Activated CD4-positive, alpha-beta T cell treated with anti-CD3 and anti-CD28 coated beads for 24 hours (primary cell): ENCODE results near the gene TOM1L2.
A peak's percentile ranks its signal among the peaks of the same experiment; 100 is the strongest.

Experiments used
- DNase-seq, 2 donors: peaks; one replicate each; pipeline ENCODE4 v3.0.0-alpha.2; 2020; ENCODE audit warnings: low read depth in 2 of 2

Gene TOM1L2

DNA sequence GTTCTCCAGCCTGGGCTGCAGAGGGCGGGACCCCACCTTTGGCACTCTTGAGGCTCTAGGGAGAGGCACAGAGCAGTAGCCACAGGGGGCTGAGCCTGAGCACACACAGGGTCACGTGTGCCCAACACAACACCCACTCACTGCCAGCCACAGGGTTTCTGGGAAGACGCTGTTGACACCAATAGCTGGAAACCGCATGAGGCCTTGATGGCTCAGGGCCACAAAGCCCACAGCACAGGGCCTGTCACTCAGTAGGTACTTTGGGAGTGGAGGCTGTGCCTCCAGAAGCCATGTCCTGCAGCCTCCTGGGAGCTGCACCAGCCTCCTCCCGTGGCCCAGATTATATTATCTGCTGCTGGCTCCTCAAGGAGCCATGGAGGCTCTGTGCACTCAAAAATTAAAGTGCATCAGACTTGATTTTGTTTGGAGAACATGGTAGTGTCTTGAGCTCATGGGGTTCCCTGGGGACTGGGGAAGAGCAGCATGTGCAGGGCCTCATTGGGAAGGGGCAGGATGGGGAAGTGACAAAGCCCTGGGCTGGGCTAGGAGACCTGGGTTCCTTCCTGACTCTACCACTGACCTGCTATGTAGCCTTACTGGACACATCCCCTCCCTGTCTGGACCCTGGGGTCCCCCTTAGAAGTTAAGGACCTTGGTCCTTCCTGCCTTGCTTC, 122.9 kb downstream of the TOM1L2 start:
- peak; percentile 74 to 75 for DNase-seq

DNA sequence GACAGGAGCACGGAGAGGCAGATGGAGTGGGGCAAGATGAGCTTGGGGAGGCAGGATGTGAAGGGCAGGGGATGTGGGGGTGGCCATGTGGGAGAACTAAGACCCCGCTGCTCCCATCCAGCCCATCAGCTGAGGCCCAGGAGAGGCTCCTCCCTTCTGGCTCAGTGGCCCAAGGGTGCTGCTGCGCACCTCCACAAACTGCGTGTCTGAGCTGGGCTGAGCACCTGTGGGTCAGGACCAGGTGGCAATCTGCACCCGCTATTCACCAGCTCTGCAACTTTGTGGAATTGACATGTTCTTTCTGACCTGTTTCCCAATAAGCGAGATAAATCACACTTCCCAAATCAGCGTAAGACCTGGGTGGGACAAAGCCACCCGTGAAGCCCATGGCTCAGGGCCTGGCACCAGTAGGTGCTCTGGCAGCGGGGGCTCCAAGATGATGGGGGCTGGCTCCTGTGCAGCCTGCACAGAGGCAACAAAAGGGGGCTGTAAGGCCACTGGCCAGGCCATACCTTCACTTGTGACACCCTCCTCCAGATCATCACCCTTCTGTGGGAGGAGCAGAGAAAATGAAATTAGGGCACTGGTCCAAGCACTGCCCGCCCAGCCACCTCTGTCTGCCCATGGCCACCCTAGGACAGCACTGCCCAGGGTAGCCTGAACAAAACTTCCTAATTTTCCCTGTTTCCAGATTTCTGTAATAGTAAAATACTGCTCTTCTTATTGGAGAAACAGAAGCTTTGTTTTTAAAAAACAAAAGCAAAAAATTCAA, 123.7 kb downstream of the TOM1L2 start:
- DNase-seq = no peak

DNA sequence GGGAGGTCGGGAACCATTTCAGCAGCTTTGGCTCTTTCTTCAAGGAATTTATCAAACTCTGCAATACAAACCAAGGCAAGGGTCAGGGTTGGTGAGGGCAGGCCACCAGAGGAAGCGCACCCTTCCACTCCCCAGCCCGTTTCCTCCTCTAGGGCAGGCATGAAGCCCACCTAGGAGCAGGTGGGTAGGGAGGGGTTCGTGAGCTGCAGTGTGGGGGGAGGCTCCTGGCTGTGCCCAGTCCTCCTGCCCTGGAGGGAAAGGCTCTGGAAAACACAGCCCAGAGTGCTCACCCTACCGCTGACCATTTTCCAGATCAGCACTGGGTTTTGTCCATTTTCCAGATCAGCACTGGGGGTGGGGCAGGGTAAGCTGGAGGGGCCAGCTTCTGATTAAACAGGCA, 124.5 kb downstream of the TOM1L2 start:
- no peak for DNase-seq

DNA sequence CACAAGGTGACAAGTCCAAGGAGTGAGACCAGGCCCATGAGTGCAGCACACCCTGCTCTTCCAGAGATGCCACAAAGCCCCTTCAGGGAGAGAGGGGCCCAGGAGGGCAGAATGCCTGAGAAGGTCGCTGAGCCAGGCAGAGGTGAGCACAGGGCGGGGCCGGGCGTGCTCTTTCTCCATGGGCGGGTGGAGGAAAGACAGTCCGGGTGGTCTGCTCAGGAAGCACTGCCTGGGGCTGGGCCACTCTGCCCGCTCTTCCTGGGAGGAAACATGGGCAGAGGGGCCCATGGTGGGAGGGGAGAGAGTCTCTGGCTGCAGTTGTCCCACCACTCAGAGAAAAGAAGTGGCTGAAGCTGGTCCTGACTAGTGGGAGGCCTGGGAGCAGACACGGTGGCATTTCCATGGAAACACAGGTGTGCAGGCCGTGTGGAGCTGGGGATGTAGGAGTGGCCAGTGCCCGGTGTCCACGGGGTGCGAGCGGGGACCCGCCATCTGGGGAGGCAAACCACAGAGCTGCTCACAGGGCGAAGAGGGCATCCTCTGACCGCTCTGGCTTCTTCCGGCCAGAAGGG, 125.0 kb downstream of the TOM1L2 start:
- no peak for DNase-seq

DNA sequence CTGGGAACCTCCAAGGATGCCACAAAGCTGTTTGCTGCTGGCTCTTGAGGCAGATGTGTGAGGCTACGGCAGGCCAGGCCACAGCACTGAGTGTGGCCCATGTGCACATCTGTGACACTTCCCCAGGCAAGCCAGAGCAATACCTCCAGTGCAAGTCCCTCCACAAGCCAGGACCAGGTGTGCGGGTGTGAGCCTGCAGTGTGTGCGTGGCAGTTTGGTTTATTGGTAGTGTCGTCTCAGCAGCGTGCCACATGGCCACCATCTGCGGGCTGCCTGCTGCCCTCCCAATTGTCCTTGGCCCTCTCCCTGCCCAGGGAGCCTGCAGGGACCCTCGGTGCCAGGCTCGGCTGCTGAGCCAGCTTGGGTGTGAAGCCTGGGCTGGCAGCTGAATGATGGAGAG, 125.6 kb downstream of the TOM1L2 start:
- DNase-seq = no peak

DNA sequence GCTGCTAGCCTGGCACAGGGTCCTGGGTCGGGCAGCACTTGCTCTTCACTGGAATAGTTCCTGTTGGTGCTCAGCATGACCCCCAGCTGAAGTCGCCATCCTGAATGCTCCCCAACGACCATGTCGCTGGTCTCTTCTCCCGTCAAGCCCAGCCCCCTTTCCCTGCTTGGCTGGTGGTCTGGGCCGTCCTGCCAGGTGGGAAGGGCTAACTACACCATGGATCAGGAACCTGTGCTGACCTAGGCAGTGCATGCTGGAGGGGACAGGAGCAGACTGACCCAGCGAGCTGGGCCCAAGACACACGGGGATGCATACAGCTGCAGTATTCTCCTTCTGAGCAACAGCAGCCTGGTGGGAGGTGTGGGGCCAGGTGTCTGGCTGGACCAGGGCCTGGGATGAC, 126.2 kb downstream of the TOM1L2 start:
- DNase-seq = no peak

DNA sequence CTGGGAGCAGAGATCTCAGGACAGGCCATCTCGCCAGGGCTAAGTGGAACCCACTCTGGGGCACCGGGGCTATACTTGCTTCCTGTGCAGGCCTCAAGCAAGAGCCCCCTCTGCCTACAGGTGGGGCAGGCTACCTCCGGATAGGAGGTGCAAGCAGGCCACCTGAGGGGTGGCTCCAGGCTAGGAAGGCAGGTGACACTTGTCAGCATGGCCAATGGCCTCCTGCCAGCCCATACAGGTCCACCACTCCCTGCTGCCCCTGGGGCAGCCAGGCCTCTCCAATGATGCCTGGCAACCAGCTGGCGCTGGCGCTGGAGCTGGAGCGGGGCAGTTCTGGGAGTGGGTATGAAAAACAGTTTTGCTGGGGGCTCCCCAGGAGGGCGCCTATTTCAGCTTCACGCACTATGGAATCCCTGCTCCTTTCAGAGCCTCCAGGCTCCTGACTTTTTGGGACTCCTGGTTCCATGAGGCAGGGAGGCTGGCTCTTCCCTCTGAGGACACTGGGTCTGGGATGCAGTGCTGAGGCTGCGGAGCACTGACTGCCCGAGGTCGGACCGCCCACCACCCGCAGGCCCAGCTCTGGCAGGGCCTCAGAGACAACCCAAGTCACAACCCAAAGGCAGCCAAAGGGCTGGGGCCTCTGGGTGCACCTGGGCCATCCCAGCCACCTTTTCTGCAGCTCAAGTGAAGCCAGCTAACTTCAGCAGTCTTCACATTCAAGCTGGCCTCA, 127.0 kb downstream of the TOM1L2 start:
- DNase-seq = no peak

DNA sequence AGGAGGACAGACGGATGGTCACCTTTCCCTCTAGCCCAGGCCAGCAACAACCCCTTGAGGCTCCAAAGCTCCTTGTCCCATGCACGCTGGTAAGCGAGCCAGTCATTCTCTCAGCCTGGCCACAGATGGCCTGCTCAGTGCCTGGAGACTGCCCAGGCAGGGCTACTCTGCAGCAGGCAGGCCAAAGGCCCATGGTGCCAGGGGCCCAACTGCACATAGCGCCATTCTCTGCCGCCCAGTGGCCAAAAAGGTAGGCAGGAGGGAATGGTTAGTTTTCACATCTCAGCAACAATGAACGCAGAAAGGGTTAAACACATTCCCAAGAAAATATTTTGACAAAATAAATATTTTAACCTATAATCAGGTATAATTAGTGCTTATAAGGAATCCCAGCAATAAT, 127.7 kb downstream of the TOM1L2 start:
- no peak for DNase-seq

DNA sequence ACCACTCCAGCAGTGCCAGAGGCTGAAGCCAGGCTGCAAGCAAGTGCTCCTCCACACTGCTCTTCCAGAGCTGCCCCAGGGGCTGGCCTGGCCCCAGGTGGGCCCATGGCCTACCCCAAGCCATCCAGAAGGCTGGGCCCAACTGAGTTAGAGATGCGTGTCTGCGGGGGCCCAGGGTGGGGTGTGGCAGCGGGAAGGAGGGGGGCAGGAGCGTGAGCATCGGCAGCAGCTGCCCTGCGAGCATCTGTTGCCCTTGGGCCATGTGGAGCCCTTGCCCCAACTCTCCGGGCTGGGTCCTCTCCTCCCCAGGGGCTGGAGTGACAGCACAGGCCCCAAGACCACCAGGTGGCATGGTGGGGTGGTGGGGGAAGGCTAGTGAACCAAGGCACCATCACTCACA, 128.1 kb downstream of the TOM1L2 start:
- no peak for DNase-seq

DNA sequence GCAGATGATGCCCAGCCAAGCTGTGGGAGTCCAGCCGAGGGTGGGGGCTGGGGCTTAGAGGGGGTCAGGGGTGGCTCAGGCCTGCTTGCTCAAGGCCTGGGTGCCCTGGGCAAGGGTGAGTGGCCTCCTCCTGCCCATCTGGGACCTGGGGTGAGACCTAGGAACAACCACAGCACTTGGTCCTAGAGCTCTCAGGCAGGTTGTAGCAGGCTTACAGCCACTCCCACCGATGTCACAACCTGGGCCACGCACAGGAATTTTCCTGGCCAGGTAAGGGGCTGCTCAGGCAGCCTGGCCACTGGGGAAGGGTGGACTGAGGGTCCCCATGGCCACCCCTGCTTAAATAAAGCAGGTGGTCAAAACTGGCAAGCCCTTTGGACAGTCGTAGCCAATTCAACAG, 129.1 kb downstream of the TOM1L2 start:
- DNase-seq = no peak

DNA sequence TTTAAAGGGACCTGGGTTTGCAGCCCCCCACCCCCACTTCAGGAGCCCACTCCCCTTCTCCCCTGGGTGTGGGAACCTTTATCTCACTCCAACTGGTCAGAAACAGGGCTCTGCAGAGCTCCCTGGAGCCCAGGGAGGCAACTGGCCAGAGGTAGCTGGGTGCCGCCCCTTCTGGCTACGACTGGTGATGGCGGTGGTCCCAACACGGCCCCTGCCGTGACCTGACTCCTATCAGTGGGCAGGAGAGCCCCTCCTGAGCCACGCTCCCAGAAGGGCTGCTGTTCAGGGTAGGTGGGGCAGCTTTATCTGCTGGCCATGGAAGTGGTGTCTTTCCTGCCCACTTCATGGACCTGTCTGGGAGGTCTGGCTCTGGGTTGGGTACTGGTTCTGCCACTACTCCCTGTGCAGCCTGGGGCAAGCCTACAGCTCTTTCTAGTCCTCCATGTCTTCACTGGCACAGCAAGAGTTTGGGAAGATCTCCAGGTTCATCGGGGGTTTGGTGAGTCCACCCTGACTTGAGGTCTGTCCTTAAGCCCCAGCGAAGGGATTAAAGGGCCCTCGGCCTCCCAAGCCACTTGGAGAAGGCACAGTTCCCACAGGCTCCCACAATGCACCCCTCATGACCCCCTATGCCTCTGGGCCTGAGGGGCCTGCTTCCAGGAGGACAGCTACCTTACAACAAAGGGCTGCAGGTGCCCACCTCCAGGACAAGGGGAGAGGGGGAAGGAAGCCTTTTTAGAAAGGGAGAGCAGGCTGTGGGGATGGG, 129.9 kb downstream of the TOM1L2 start:
- no peak for DNase-seq

DNA sequence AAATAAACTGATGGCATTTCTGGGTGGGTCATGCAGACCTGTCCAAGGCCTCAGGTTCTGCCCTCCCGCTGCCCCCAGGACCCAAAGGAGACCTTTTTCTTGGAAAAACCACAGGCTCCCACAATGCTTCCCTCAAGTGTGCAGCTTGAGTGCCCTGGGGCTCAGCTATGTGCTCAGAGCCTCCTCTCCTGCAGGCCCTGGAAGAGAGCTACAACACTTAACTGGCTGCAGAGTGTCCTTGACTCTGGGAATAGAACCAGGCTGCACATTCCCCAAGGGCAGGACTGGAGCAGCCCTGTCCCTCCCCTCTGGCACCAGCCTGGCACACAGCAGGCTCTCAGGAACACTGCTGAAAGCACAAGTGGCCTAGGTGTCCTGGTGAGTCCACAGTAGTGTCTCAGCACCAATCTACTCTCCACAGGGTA, 130.6 kb downstream of the TOM1L2 start:
- no peak for DNase-seq

DNA sequence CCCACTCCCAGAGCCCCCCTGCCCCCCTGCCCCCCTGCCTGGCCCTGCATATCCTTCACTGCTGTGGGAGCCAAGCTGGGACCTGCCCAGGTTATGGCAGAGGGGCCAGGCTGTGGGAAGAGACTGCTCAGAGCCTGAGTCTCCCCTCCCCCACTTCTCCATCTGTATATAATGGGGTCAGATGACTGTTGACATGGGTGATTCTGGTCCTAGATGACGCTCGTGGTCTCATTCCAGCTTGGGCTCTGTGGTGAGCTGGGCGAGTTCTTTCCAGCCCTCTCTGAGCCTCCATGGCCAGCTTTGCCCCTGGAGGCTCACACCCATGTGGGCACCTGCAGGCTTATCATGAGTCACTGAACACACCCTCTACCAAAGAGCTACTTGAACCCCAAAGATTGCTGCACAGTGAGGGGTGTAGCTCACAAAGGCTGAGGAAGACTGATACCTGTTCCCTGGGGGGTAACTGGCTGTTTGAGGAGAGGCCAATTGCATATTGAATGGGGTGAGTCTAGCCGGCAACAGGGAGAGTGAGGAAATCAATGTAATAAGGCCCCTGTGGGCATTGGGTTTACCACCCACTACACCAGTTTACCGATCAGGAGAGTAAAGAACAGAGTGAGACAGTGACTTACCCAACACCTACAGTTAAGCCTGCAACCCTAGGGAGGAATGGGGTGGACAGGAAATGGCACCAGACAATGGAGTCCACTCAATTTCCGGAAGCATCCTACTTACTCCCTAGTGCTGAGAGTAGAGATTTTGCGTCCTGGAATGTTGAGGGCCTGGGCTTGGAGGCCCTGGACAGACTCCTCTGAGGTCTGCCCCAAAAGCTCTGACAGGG, 131.2 kb downstream of the TOM1L2 start:
- DNase-seq = no peak

DNA sequence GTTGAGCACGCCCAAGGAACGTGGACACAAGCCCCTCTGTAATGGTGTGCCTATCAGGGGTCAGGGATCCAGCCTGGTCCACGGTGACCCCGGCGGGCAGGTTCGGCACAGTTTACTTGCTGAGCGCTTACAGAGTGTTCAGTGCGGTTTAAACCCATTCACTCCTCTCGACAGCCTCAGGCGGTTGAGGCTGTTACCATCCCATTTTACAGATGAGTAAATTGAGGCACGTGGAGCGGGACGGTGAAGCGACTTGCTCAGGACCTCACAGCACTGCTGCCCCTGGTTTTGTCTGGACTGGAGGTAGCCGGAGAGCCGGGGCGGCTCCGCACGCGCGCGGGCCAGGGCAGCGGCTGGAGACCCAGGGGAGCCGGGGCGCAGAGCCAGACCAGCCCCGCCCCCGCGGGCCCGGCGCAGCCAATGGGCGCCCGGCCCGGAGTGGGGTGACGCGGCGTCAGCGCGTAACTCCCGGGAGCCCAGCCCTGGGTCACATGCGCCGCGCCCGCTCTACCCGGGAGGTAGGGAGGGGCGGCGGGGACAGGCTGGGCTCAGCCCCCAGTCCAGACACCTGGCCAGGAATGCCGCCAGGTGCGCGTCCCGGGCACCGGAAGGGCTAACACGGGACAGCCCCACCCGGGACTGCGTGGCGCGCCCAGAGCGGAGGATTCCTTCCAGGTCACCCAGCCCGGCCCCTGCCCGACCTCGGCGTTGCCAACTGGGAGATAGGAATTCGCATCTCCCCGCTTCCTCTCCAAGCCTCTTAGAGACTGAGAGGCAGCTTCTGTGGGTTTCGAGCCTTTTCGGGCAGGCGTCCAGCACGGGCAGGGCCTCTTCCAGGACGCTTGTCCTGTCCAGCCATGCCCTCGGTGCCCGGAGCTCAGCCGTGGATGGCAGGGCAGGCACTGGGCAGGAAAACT, 132.2 kb downstream of the TOM1L2 start:
- peak; percentile 56 to 73 for DNase-seq

DNA sequence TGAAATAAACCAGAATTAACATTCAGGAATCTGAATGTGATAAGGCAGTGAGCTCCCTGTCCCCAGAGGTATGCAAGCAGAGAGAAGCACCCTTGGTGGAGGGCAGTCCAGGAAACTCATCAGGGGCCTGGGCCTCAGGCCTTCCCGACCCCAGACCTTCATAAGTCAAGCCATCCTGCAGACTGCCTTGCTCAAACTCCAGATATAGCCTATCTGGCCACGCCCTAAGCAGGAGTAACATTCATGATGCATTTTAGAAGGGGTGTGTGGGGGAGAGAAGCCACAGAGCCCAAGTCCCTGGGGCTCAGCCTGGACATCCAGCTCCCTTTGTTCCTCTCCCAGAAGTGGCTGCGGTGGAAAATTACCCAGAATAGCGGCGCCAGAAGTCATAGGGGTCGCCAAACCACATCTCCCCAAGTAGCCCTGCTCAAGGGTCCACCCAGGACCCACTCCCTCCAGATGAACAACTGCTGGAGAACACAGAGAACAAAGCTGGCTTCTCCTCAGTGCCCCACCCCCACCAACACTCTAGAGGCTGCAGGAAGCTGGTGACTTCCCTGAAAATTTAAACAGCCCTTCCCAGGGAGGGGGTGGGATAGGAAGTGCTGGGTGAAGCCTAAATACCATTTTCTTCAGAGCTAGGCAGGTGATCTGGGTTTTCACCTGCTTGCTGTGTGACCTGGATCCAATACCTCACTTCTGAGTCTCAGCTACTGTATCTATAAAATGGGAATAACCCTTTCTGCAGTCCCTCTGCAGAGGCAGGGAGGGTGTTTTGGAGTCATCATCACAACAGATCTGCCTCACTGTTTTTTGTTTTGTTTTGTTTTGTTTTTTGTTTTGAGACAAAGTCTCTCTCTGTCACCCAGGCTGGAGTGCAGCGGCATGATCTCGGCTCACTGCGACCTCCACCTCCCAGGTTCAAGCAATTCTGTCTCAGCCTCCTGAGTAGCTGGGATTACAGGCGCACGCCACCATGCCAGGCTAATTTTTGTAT, 133.9 kb downstream of the TOM1L2 start:
- no peak for DNase-seq

DNA sequence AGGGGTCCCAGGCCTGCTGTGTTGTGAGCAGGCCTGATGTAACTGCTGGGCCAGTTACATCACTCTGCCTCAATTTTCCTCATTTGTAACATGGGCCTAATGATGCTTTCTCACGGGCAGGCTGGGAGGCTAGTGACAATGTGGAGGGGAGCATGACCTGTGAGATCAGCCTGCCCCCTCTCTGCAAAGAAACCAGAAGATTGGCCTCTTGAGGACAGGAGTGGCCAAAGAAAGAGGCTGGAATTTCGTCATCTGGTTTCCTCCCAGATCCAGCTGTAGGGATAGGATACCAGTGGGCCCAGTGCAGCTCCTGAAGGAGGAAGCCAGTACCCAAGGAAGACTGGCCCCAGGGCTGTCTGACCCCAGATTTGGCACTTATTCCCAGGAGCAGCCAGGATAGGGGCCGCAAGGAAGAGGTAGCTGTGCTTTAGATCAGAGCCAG, 134.8 kb downstream of the TOM1L2 start:
- DNase-seq = no peak

DNA sequence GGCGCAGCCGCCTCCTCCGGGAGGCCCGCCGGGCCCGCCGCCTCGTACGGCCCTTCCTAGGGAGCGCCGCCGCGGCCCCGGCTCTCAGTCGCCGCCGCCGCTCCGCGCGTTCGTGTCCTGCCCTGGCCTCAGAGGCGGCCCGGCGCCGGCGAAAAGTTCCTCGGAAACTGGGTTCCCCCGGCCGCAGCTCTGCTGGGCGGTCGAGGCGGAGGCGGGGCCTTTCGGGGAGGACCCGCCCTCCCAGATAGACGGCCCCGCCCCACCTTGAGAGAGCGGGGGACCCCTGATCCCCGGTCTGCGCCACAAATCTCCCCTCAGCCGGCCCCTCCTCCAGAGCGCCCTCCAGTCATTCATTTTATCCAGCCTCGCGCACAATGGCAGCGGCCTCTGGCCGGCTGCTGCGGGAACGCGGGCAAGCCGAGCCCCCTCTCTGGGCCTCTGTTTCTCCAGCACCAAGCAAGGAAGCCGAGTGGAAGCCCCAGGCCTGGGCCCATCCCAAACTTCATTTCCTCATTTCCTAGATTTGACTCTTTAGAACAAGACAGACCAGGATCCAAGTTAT, 135.3 kb downstream of the TOM1L2 start, which contains the start of gene SREBF1:
Gene SREBF1 (minus strand): TSS at position 169 of the 562 bp plus-strand sequence. CDS start 169 bp downstream, outside the sequence.
- peak; percentile 45 to 53 for DNase-seq
